Measurements from ENCODE around the gene PDLIM5. TPM values are rescaled to one million over a fixed set of nuclear protein-coding genes. Genes with fewer than 3 reads are reported as not detected.

PDLIM5 gene
- total RNA-seq, 1 donor from 2014 or later, result 83.5 TPM

DNA sequence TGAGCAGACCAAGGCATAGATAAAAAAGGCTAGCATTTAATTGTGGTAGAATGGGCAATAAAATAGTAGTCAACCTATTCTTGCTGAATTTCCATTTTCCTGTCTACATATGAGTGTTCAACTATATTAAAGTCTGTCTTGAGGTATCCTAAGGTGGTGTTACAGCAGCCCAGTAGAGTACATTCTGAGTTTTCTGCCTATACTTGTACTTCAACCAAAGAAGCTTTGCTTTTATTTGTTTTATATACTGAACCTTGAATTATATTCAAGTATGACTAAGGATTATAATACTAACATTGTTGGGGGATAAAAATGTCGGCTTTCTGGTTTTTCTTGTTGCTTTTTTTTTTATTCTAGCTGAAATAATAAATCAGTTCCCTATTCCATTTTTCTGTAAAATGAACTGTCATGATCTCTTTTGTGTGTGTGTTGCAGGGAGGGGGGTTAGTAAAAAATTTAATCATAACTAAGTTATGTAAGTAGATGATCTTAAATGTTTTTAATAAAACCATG lies 106.7 kb downstream of the PDLIM5 start:
- no peaks in the 10 kb centered on the region for H3K27me3 Mint-ChIP-seq (ENCODE audit: unreplicated experiment)
- H3K9me3 Mint-ChIP-seq (ENCODE audit: unreplicated experiment), result no peaks in the 10 kb centered on the region
- peaks cover 5% of the 10 kb centered on the region for H3K4me1 Mint-ChIP-seq (ENCODE audit: unreplicated experiment)
- peaks cover 3% of the 10 kb centered on the region for H3K36me3 Mint-ChIP-seq (ENCODE audit: low read depth, unreplicated experiment)
- TF ChIP-seq, protein P1, sequence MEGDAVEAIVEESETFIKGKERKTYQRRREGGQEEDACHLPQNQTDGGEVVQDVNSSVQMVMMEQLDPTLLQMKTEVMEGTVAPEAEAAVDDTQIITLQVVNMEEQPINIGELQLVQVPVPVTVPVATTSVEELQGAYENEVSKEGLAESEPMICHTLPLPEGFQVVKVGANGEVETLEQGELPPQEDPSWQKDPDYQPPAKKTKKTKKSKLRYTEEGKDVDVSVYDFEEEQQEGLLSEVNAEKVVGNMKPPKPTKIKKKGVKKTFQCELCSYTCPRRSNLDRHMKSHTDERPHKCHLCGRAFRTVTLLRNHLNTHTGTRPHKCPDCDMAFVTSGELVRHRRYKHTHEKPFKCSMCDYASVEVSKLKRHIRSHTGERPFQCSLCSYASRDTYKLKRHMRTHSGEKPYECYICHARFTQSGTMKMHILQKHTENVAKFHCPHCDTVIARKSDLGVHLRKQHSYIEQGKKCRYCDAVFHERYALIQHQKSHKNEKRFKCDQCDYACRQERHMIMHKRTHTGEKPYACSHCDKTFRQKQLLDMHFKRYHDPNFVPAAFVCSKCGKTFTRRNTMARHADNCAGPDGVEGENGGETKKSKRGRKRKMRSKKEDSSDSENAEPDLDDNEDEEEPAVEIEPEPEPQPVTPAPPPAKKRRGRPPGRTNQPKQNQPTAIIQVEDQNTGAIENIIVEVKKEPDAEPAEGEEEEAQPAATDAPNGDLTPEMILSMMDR (IDR thresholded peaks at IDR 0.05; ENCODE audit: unreplicated experiment), result no peak
- no peak overlapping the region for H3K27ac Mint-ChIP-seq (ENCODE audit: unreplicated experiment)
- no peak for DNase-seq (ENCODE audit: low spot score)
- no peak overlapping the region for H3K4me3 Mint-ChIP-seq (ENCODE audit: unreplicated experiment)

DNA sequence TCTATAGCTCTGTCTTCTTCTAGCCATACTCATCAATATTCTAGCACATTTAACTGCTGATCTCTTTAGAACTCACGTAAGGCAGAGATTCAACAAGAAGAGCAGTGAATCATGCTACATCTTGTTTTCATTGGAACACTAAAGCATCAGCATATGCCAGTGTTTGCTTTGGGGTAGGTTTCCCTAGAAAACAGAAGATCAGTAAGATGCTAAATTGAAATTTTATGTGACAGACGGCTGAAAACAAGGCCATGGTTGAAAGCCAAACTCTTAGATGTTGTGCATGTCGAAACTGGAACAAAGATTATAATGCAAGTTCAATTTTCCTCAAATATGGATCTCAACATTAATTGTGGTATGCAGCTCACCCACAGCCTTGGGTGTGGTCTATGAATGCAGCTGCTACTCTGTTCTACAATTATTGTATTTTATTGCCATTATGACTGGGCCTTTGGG lies 107.6 kb downstream of the PDLIM5 start:
- Mint-ChIP-seq H3K9me3 (ENCODE audit: unreplicated experiment) (no peaks in the 10 kb centered on the region), H3K27ac (ENCODE audit: unreplicated experiment) (no peak overlapping the region), H3K4me3 (ENCODE audit: unreplicated experiment) (no peak overlapping the region), H3K36me3 (ENCODE audit: low read depth, unreplicated experiment) (peaks cover 3% of the 10 kb centered on the region), H3K4me1 (ENCODE audit: unreplicated experiment) (peaks cover 5% of the 10 kb centered on the region), H3K27me3 (ENCODE audit: unreplicated experiment) (no peaks in the 10 kb centered on the region)
- TF ChIP-seq, protein P1 (IDR thresholded peaks at IDR 0.05; ENCODE audit: unreplicated experiment), result no peak
- no peak for DNase-seq (ENCODE audit: low spot score)

- H3K9me3 Mint-ChIP-seq (ENCODE audit: unreplicated experiment), result no peaks in the 10 kb centered on the region
- TF ChIP-seq, protein P1 (IDR thresholded peaks at IDR 0.05; ENCODE audit: unreplicated experiment), result no peak
- no peaks in the 10 kb centered on the region for H3K27me3 Mint-ChIP-seq (ENCODE audit: unreplicated experiment)
- no peak for DNase-seq (ENCODE audit: low spot score)
- H3K27ac Mint-ChIP-seq (ENCODE audit: unreplicated experiment), result no peak overlapping the region
- no peak overlapping the region for H3K4me3 Mint-ChIP-seq (ENCODE audit: unreplicated experiment)
- H3K4me1 Mint-ChIP-seq (ENCODE audit: unreplicated experiment), result peaks cover 5% of the 10 kb centered on the region
- no peaks in the 10 kb centered on the region for H3K36me3 Mint-ChIP-seq (ENCODE audit: low read depth, unreplicated experiment)
Observed at GRCh38 chr4:94561249-94562024, 109.7 kb downstream of the PDLIM5 start.

GRCh38 chr4:94562285-94562684 lies 110.5 kb downstream of the PDLIM5 start:
- Mint-ChIP-seq H3K9me3 (ENCODE audit: unreplicated experiment) (no peaks in the 10 kb centered on the region), H3K4me1 (ENCODE audit: unreplicated experiment) (peaks cover 5% of the 10 kb centered on the region), H3K4me3 (ENCODE audit: unreplicated experiment) (no peak overlapping the region), H3K27me3 (ENCODE audit: unreplicated experiment) (no peaks in the 10 kb centered on the region), H3K36me3 (ENCODE audit: low read depth, unreplicated experiment) (no peaks in the 10 kb centered on the region), H3K27ac (ENCODE audit: unreplicated experiment) (no peak overlapping the region)
- TF ChIP-seq, protein P1 (IDR thresholded peaks at IDR 0.05; ENCODE audit: unreplicated experiment), result no peak
- no peak for DNase-seq (ENCODE audit: low spot score)

DNA sequence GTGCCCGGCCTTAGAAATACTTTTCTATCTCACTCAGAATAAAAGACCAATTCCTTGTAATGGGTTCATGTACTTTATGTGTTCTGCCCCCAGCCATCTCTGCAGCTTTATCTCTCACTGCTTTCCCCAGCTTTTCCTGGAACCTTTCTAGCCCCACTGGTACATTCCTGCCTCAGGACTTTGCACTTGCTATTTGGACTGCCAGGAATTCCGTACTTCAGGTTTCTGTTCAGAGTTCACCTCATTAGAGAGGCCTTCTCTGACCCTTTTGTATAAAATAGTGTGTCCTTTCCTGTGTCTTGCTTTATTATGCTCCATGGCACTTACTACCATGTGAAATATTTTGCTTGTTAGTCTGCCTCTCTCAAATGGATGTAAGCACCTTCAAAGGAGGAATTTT lies 112.5 kb downstream of the PDLIM5 start:
- Mint-ChIP-seq H3K36me3 (ENCODE audit: low read depth, unreplicated experiment) (no peaks in the 10 kb centered on the region), H3K27ac (ENCODE audit: unreplicated experiment) (no peak overlapping the region), H3K4me3 (ENCODE audit: unreplicated experiment) (no peak overlapping the region), H3K9me3 (ENCODE audit: unreplicated experiment) (no peaks in the 10 kb centered on the region), H3K4me1 (ENCODE audit: unreplicated experiment) (peaks cover 5% of the 10 kb centered on the region), H3K27me3 (ENCODE audit: unreplicated experiment) (no peaks in the 10 kb centered on the region)
- DNase-seq (ENCODE audit: low spot score), result no peak
- TF ChIP-seq, protein P1 (IDR thresholded peaks at IDR 0.05; ENCODE audit: unreplicated experiment), result no peak
